ENCODE measurements around the gene MYG1. TPM values are rescaled to one million over a fixed set of nuclear protein-coding genes. Genes with fewer than 3 reads are reported as not detected.
A peak's percentile ranks its signal among the peaks of the same experiment; 100 is the strongest.

The MYG1 gene
- total RNA-seq, 1 experiment from 2014 or later: 79.8 TPM

DNA sequence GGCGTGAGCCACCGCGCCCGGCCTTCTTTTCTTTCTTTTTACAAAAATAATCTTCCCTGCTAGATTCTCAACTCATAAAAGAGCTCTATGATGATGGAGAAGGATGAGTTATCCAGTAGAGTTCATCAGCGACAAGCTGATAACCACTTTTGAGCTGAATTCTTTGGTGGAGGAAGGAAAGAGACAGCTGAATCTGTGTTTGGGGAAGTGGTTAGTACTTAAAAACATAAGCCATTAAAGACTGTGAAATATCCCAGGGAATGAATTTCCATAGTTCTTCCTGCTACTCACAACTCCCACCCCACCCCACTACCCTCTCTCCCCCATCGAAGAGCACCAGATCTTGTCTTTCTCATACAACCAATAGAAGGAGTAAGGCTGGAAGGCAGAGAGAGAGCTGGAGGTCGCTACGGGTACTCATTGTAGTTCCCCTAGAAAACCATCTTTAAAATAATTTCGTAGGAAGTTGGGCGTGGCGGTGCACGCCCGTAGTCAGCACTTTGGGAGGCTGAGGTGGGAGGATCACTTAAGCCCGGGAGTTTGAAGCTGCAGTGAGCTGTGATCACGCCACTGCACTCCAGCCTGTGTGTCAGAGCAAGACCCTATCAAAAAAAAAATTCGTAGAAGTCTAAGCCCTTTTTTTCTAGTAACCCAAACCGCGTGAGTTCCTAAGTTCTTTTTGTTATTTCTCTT lies 32.0 kb upstream of the MYG1 start:
- BruUV-seq (replicated peaks): no TSS peak
- peak overlapping the region; percentile 76 for H3K27ac Mint-ChIP-seq (ENCODE audit: low read depth, unreplicated experiment)
- H3K27me3 Mint-ChIP-seq (ENCODE audit: insufficient read depth, unreplicated experiment): no peaks in the 10 kb centered on the region
- TF ChIP-seq, protein P1, sequence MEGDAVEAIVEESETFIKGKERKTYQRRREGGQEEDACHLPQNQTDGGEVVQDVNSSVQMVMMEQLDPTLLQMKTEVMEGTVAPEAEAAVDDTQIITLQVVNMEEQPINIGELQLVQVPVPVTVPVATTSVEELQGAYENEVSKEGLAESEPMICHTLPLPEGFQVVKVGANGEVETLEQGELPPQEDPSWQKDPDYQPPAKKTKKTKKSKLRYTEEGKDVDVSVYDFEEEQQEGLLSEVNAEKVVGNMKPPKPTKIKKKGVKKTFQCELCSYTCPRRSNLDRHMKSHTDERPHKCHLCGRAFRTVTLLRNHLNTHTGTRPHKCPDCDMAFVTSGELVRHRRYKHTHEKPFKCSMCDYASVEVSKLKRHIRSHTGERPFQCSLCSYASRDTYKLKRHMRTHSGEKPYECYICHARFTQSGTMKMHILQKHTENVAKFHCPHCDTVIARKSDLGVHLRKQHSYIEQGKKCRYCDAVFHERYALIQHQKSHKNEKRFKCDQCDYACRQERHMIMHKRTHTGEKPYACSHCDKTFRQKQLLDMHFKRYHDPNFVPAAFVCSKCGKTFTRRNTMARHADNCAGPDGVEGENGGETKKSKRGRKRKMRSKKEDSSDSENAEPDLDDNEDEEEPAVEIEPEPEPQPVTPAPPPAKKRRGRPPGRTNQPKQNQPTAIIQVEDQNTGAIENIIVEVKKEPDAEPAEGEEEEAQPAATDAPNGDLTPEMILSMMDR (IDR thresholded peaks at IDR 0.05; ENCODE audit: unreplicated experiment): no peak
- H3K4me3 Mint-ChIP-seq (ENCODE audit: unreplicated experiment): peak overlapping the region; percentile 90
- no peaks in the 10 kb centered on the region for H3K9me3 Mint-ChIP-seq (ENCODE audit: unreplicated experiment)
- POLR2A ChIA-PET: interaction anchor here (0.6 to 3.9 kb wide), 17 partner anchors 11 to 260 kb away, joined by 3 to 20 read pairs (median 4); partner anchors contain the start of genes CSAD, MYG1, PFDN5 and SPRYD3
- H3K4me1 Mint-ChIP-seq (ENCODE audit: insufficient read depth, unreplicated experiment): peaks cover 15% of the 10 kb centered on the region
- no peaks in the 10 kb centered on the region for H3K36me3 Mint-ChIP-seq (ENCODE audit: insufficient read depth, unreplicated experiment)
- CTCF ChIA-PET: interaction anchor here (0.6 to 6.6 kb wide), 12 partner anchors 15 to 959 kb away, joined by 3 to 42 read pairs (median 4); partner anchors contain the start of gene MYG1
- DNase-seq (ENCODE audit: unreplicated experiment): no peak
- intact Hi-C loops (cut with micrococcal nuclease): loop anchor here (5.0 kb wide), 1 partner anchor 55 kb away; no protein-coding TSS in a partner anchor

GRCh38 chr12:53267999-53268629 lies 31.4 kb upstream of the MYG1 start, which contains the start of gene ESPL1:
Gene ESPL1, plus strand, starts transcription at chr12:53268299. Its CDS starts 468 bp downstream, at chr12:53268767.
- no TSS peak for BruUV-seq (replicated peaks)
- DNase-seq (ENCODE audit: unreplicated experiment): peak; percentile 71
- TF ChIP-seq, protein P1 (IDR thresholded peaks at IDR 0.05; ENCODE audit: unreplicated experiment): no peak
- Mint-ChIP-seq H3K4me3 (ENCODE audit: unreplicated experiment) (peak within 1 kb of the TSS; percentile 90), H3K36me3 (ENCODE audit: insufficient read depth, unreplicated experiment) (no peaks in the 10 kb centered on the region), H3K9me3 (ENCODE audit: unreplicated experiment) (no peaks in the 10 kb centered on the region), H3K27me3 (ENCODE audit: insufficient read depth, unreplicated experiment) (no peaks in the 10 kb centered on the region), H3K27ac (ENCODE audit: low read depth, unreplicated experiment) (peak within 1 kb of the TSS; percentile 76), H3K4me1 (ENCODE audit: insufficient read depth, unreplicated experiment) (peaks cover 15% of the 10 kb centered on the region)
- intact Hi-C loops (cut with micrococcal nuclease): loop anchor here (5.0 kb wide), 1 partner anchor 56 kb away; no protein-coding TSS in a partner anchor
- CTCF ChIA-PET: interaction anchor here (0.6 to 6.6 kb wide), 11 partner anchors 15 to 108 kb away, joined by 3 to 42 read pairs (median 4); partner anchors contain the start of gene MYG1
- POLR2A ChIA-PET: interaction anchor here (0.6 to 3.9 kb wide), 16 partner anchors 12 to 261 kb away, joined by 3 to 20 read pairs (median 4); partner anchors contain the start of genes CSAD, MYG1, PFDN5 and SPRYD3

DNA sequence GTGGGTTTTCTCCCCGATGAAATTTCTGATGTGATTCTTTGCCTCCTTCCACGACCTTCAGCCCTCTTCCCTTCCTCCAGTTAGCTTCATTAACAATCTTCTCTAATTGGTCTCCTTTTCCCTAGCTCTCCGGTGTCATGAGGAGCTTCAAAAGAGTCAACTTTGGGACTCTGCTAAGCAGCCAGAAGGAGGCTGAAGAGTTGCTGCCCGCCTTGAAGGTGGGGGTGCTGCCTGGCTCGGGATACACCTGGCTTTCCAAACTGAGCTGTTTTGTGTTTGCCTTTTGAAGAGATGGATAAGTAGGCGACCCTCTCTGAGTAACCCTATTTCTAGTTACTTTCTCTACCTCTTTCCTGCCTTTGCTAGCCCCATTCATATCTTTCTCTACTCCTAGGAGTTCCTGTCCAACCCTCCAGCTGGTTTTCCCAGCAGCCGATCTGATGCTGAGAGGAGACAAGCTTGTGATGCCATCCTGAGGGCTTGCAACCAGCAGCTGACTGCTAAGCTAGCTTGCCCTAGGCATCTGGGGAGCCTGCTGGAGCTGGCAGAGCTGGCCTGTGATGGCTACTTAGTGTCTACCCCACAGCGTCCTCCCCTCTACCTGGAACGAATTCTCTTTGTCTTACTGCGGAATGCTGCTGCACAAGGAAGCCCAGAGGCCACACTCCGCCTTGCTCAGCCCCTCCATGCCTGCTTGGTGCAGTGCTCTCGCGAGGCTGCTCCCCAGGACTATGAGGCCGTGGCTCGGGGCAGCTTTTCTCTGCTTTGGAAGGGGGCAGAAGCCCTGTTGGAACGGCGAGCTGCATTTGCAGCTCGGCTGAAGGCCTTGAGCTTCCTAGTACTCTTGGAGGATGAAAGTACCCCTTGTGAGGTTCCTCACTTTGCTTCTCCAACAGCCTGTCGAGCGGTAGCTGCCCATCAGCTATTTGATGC lies 30.6 kb upstream of the MYG1 start:
- BruUV-seq (replicated peaks): TSS peak; percentile 76
- no peaks in the 10 kb centered on the region for H3K36me3 Mint-ChIP-seq (ENCODE audit: insufficient read depth, unreplicated experiment)
- TF ChIP-seq, protein P1 (IDR thresholded peaks at IDR 0.05; ENCODE audit: unreplicated experiment): no peak
- peaks cover 15% of the 10 kb centered on the region for H3K4me1 Mint-ChIP-seq (ENCODE audit: insufficient read depth, unreplicated experiment)
- peak; percentile 12 for DNase-seq (ENCODE audit: unreplicated experiment)
- intact Hi-C loops (cut with micrococcal nuclease): loop anchor here (5.0 kb wide), 1 partner anchor 57 kb away; no protein-coding TSS in a partner anchor
- H3K27me3 Mint-ChIP-seq (ENCODE audit: insufficient read depth, unreplicated experiment): no peaks in the 10 kb centered on the region
- POLR2A ChIA-PET: interaction anchor here (0.9 to 3.9 kb wide), 11 partner anchors 15 to 190 kb away, joined by 3 to 20 read pairs (median 6); partner anchors contain the start of genes CSAD, MYG1, PFDN5 and SPRYD3
- H3K27ac Mint-ChIP-seq (ENCODE audit: low read depth, unreplicated experiment): peak overlapping the region; percentile 76
- peak overlapping the region; percentile 90 for H3K4me3 Mint-ChIP-seq (ENCODE audit: unreplicated experiment)
- CTCF ChIA-PET: interaction anchor here (0.6 to 6.6 kb wide), 16 partner anchors 9 to 1219 kb away, joined by 3 to 42 read pairs (median 4); partner anchors contain the start of gene SP1
- H3K9me3 Mint-ChIP-seq (ENCODE audit: unreplicated experiment): no peaks in the 10 kb centered on the region

All from MCF 10A (cell line).